Stimulated activated naive B cell treated with anti-CD40 and anti-IgM and Interleukin-4, amounts not matched to agents 10 μg/mL and 1 μg/mL and 100 μg/mL, for 72 hours (primary cell): Measurements from ENCODE around the gene TSPAN12.
"Not testable (repeated sequence)": the region's sequence is repeated elsewhere in the genome, so short reads cannot be mapped to it uniquely, and the experiment has no call there.

Source experiments
- ATAC-seq, 2 donors: fragments of 150-1000 bp; cut with Tn5 transposase; replicated peaks; 2 replicates each; pipeline ENCODE4 v1.10.0; 2021; ENCODE audit warnings: moderate library complexity in 1 of 2
- DNase-seq: peaks from one replicate; pipeline ENCODE4 v3.0.0; 2021
- H3K27ac Mint-ChIP-seq: one replicate; pipeline ENCODE4 v1.8.0; 2022; ENCODE audit warnings: mild to moderate bottlenecking, mixed read lengths
- H3K27me3 Mint-ChIP-seq, 2 donors: one replicate each; pipeline ENCODE4 v1.8.0; 2022; ENCODE audit warnings: mixed read lengths in 2 of 2
- H3K36me3 Mint-ChIP-seq, 2 donors: one replicate each; pipeline ENCODE4 v1.8.0; 2022; ENCODE audit warnings: mixed read lengths in 2 of 2, mild to moderate bottlenecking in 1 of 2
- H3K4me1 Mint-ChIP-seq, 2 donors: one replicate each; pipeline ENCODE4 v1.8.0; 2022; ENCODE audit warnings: mixed read lengths in 2 of 2, mild to moderate bottlenecking in 1 of 2
- H3K4me3 Mint-ChIP-seq, 2 donors: one replicate each; pipeline ENCODE4 v1.8.0; 2022; ENCODE audit warnings: mild to moderate bottlenecking in 2 of 2, mixed read lengths in 2 of 2, moderate library complexity in 1 of 2
- H3K9me3 Mint-ChIP-seq, 2 donors: one replicate each; pipeline ENCODE4 v1.8.0; 2022; ENCODE audit warnings: mixed read lengths in 2 of 2, mild to moderate bottlenecking in 1 of 2

TSPAN12 gene

DNA sequence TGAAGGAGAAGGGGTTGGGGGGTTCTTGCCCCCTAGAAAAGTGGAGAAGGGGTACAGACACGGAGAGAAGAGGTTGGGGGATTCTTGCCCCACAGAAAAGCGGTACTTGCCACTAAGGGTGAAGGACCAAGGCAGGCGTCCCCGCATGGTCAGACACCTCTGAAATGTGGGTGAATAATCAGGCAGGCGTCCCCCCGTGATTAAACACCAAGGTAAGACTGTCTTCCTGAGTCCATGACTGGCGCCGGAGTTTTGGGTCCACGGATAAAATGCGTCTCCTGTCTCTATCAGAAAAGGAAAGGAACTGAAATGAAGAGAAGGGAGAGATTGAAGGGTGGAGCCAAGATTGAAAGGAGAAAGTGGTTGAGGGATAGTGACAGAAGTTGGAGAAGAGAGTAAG, 76.0 kb downstream of the TSPAN12 start:
- H3K4me1 Mint-ChIP-seq, DNase-seq, H3K27me3 Mint-ChIP-seq, H3K9me3 Mint-ChIP-seq, ATAC-seq, H3K4me3 Mint-ChIP-seq, H3K36me3 Mint-ChIP-seq, H3K27ac Mint-ChIP-seq: not testable (repeated sequence)

DNA sequence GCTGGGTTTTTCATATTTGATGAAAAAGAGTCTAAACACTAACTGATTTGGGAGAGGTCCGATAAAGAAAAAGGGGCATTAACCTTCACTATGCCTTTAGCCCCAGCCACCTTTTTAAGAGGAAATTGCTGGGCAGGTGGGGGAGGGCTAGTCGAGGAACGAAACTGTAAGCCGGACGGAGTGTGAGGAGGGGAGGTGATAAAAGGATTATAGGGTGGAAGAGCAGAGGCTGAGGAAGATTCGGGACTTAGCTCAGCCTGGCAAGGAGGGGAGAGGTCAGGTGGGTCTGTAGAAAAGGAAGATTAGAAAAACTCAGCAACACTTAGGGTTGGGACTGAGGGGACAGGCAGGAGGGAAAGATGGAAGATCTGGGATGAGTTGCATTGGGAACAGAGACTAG, 77.0 kb downstream of the TSPAN12 start:
- ATAC-seq, result no peak
- no peaks in the 10 kb centered on the region for H3K9me3 Mint-ChIP-seq

DNA sequence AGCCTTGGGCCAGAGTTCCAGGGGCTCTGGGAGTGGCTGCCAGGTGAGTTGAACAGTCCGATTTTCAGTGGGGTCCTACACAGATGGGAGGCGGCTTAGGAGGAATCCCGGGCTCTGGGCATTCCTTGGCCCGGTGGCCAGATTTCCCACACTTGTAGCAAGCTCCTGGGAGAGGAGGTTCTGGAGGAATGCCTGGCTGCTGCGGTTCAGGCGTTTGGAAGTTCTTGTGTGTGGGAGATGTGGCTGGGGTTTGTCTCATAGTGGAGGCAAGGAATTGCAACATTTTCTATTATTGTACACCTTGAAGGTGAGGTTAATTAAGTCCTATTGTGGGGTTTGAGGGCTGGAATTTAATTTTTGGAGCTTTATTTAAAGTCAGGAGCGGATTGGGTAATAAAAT, 77.5 kb downstream of the TSPAN12 start:
- ATAC-seq, H3K27me3 Mint-ChIP-seq, H3K27ac Mint-ChIP-seq, H3K9me3 Mint-ChIP-seq, H3K4me3 Mint-ChIP-seq, H3K36me3 Mint-ChIP-seq, H3K4me1 Mint-ChIP-seq, DNase-seq: not testable (repeated sequence)

More for the DNA sequence above, 77.0 kb downstream of the TSPAN12 start:
- Mint-ChIP-seq H3K27me3 (peaks cover 0 to 5% of the 10 kb centered on the region in 2 donors), H3K4me3 (no peak overlapping the region), H3K27ac (no peak overlapping the region), H3K4me1 (no peaks in the 10 kb centered on the region), H3K36me3 (no peaks in the 10 kb centered on the region)
- DNase-seq, result no peak

DNA sequence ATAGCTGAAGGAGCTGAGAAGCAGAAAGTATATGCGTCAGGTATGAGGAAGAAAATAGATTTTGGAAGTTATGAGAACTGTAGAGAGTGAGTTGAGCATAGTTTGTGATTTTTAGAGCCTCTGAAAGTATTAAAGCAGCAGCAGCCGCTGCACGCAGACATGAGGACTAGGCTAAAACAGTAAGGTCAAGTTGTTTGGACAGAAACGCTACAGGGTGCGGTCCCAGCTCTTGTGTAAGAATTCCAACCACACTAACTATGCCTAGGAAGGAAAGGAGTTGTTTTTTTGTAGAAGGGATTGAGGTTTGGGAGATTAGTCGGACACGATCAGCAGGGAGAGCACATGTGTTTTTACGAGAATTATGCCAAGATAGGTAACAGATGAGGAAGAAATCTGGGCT, 78.9 kb downstream of the TSPAN12 start:
- DNase-seq, H3K27me3 Mint-ChIP-seq, ATAC-seq, H3K36me3 Mint-ChIP-seq, H3K4me1 Mint-ChIP-seq, H3K9me3 Mint-ChIP-seq, H3K27ac Mint-ChIP-seq, H3K4me3 Mint-ChIP-seq: not testable (repeated sequence)

DNA sequence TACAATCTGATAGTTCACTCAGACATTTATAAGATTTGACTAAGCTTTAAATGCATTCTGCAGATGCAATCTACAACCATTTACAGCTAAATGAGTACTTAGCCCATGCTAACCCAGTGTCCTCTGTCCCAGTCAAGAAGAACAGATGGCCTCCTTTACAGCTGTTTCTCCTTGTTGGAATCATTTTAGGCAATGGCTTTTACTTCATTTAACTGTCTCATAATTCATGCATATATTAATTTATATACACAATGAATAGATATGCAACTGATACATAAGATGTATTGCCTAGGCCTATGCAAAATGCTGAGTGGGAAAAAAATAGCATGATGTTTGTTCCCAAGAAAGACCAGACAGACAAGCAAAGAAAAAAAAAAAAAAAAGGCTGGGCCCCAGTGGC, 82.2 kb downstream of the TSPAN12 start:
- no peaks in the 10 kb centered on the region for H3K9me3 Mint-ChIP-seq
- H3K27ac Mint-ChIP-seq, result no peak overlapping the region
- no peak overlapping the region for H3K4me3 Mint-ChIP-seq
- no peaks in the 10 kb centered on the region for H3K27me3 Mint-ChIP-seq
- H3K36me3 Mint-ChIP-seq, result no peaks in the 10 kb centered on the region
- DNase-seq, result no peak
- ATAC-seq, result no peak
- H3K4me1 Mint-ChIP-seq, result no peaks in the 10 kb centered on the region

DNA sequence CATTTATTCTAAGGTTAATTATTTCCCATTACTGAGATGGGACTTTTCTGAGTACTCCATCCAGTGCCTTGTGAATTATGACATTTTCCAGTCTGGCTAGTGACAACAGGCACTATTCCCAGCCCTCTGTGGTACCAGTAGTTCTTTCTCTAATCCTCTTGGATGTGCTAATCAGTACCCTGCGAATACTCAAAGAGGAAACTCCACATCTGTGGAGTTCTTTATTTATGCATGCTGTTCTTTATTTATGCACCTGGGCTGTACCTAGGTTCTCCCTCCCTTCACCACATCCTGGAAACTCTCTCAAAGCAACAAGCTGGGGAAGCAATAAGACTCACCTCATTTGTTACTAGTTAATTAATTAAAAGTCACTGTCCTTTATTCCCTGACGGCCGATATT, 83.5 kb downstream of the TSPAN12 start:
- ATAC-seq, result no peak
- no peaks in the 10 kb centered on the region for H3K9me3 Mint-ChIP-seq
- no peaks in the 10 kb centered on the region for H3K4me1 Mint-ChIP-seq
- H3K4me3 Mint-ChIP-seq, result no peak overlapping the region
- no peak for DNase-seq
- H3K27me3 Mint-ChIP-seq, result no peaks in the 10 kb centered on the region
- no peaks in the 10 kb centered on the region for H3K36me3 Mint-ChIP-seq
- H3K27ac Mint-ChIP-seq, result no peak overlapping the region

DNA sequence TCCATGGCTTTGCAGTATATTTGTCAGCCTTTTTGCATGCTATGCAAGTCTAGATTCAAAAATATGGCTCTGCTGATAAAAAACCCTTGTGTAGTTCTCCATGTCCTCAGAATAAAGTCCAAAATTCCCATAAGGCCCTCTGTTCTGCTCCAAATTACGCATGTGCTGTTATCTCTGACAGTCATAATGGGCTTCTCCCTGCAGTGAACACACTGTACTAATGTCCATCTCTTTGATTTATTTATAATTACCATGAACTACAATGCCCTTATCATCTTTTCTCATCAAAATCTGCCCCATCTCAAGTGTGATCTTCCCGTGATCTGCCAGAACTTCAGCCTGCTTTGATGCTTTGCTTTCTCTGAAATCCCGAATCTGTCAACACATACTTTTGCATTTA, 87.7 kb downstream of the TSPAN12 start:
- ATAC-seq (no peak), DNase-seq (no peak)
- no peaks in the 10 kb centered on the region for H3K4me1 Mint-ChIP-seq
- peaks cover 0 to 5% of the 10 kb centered on the region in 2 donors for H3K27me3 Mint-ChIP-seq
- no peak overlapping the region for H3K4me3 Mint-ChIP-seq
- H3K27ac Mint-ChIP-seq, result no peak overlapping the region
- H3K36me3 Mint-ChIP-seq, result no peaks in the 10 kb centered on the region
- H3K9me3 Mint-ChIP-seq, result no peaks in the 10 kb centered on the region

DNA sequence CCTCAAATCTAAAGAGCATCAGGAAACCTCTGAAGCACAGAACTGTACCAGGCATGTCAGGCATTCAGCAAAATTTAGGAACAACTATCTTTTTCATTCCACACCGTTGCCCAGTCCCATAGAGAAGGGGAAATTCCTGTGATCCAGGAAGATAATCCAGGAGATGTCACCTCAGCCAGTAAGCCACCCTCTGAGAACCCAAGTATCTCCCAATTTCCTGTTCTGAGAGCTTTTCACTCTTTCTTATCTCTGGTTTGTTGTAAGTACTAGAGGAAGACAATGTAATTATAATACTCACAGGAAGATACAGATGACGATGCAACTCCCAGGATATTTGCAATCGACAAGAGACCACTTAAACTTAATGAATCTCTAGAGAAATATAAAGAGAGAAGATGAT, 97.1 kb downstream of the TSPAN12 start:
- DNase-seq (no peak), ATAC-seq (no peak)
- no peak overlapping the region for H3K27ac Mint-ChIP-seq
- no peaks in the 10 kb centered on the region for H3K4me1 Mint-ChIP-seq
- H3K36me3 Mint-ChIP-seq, result no peaks in the 10 kb centered on the region
- no peak overlapping the region for H3K4me3 Mint-ChIP-seq
- H3K9me3 Mint-ChIP-seq, result no peaks in the 10 kb centered on the region
- peaks cover 9 to 12% of the 10 kb centered on the region in 2 donors for H3K27me3 Mint-ChIP-seq

DNA sequence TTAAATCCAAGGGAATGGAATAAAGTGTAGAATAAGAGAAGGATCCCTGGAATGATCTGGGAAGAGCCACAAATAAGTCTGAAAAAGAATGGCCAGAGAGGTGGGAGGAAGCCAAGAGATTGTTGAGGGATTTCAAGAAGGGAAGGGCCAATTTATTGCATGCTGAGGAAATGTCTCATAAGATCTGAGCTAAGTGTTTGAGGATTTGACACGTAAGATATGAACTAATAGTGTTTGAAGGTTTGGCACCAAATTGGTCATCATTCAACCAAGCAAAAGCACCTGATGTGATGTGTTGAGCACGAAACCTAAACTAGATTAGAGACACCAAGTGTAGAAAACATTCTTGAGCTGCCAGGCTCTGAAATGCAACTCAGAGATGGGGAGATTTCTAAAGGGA, 97.9 kb downstream of the TSPAN12 start:
- Mint-ChIP-seq H3K36me3 (no peaks in the 10 kb centered on the region), H3K9me3 (no peaks in the 10 kb centered on the region), H3K4me3 (no peak overlapping the region), H3K27me3 (peaks cover 4 to 12% of the 10 kb centered on the region in 2 donors), H3K27ac (no peak overlapping the region), H3K4me1 (no peaks in the 10 kb centered on the region)
- ATAC-seq (no peak), DNase-seq (no peak)

DNA sequence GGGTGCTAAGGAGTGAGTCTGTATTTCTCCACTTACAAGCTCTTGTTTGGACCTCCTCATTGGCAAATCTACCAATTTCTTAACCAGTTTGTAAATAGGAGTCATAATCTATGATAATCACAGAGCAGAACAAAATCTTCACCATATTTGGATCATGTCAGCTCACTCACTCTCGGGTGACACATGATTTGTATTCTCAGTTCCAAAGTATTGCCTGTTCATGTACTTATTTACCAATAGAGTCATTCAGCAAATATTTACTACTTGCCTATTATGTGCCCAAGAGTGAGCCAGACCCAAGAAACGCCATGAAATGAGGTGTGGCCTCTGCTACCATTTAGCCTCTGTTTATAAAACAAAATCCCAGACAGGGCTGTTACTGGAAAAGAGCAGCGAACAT, 114.8 kb downstream of the TSPAN12 start:
- no peak for ATAC-seq
- Mint-ChIP-seq H3K27me3 (peaks cover 0 to 8% of the 10 kb centered on the region in 2 donors), H3K4me1 (no peaks in the 10 kb centered on the region), H3K36me3 (no peaks in the 10 kb centered on the region), H3K4me3 (no peak overlapping the region), H3K27ac (no peak overlapping the region), H3K9me3 (no peaks in the 10 kb centered on the region)
- DNase-seq, result no peak

DNA sequence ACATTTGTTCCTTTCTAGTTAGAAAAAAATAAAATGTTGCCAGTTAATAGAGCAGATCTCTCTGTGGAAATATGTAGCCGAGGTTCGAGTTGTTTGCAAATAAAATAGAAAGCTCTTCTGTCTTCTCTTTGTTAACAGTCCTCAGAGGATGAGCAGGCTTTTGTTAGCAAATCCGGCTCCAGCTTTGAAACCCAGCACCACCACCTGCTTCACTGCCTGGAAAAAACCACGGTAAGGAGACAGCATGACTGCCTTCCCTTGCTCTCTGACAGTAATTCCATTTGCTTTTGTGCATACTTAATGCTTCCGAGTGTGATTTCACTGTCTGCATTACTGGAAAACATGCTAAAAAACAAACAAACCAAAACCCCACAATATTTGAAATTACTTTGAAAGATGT, 115.6 kb downstream of the TSPAN12 start:
- no peaks in the 10 kb centered on the region for H3K9me3 Mint-ChIP-seq
- no peak for ATAC-seq
- H3K36me3 Mint-ChIP-seq, result no peaks in the 10 kb centered on the region
- H3K27ac Mint-ChIP-seq, result no peak overlapping the region
- H3K4me3 Mint-ChIP-seq, result no peak overlapping the region
- no peak for DNase-seq
- no peaks in the 10 kb centered on the region for H3K4me1 Mint-ChIP-seq
- H3K27me3 Mint-ChIP-seq, result peaks cover 2 to 10% of the 10 kb centered on the region in 2 donors

DNA sequence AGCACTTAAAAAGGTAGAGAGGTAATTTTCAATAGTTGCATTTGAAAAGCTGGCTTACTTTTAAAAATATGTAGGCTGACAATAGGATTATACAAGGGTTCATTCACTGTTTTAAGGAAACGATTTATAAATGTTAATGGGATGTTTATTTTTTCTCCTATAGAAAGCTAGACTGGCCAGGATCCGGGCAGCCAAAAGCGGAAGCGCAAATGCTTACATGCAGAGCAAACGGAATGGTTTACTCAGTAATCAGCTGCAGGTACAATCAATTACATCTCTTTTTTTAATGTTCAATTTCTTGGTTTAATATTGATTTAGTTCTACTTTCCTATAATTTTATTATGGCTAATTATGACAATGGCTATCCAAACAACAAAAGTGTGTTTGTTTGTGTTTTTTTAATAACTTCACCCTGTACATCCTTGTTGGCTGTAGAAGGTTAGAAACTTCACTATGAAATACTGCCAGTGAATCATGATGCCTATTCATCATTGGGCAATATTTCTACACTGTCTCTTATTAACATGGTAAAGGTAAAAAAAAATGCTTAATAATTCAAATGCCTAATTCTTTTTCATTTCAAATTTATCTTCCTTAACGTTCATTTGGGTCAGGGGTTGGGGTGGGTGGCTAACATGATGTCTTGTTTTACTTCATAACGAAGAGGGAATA, 116.4 kb downstream of the TSPAN12 start:
- no peak for DNase-seq
- no peaks in the 10 kb centered on the region for H3K9me3 Mint-ChIP-seq
- peaks cover 5 to 12% of the 10 kb centered on the region in 2 donors for H3K27me3 Mint-ChIP-seq
- H3K27ac Mint-ChIP-seq, result no peak overlapping the region
- no peak for ATAC-seq
- H3K4me3 Mint-ChIP-seq, result no peak overlapping the region
- H3K4me1 Mint-ChIP-seq, result no peaks in the 10 kb centered on the region
- H3K36me3 Mint-ChIP-seq, result no peaks in the 10 kb centered on the region

DNA sequence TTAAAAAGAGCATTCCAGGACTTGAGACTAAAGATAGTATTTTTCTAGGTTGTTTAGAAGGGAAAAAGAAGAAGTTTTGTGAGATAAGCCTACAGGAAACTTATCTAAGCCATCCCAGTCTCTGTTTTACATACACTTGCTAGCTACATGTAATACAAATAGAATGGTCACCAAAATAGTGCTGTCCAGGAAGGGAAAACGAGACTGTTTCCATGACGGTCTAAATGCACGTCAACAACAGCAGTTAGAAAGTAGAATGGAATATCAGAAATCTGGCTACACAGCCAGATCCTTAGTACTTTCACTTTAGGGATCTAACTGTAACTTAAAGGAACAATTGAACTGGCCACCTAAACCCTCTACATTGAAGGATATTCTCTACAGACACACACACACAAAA, 117.6 kb downstream of the TSPAN12 start:
- no peak overlapping the region for H3K27ac Mint-ChIP-seq
- no peaks in the 10 kb centered on the region for H3K4me1 Mint-ChIP-seq
- ATAC-seq (no peak), DNase-seq (no peak)
- H3K27me3 Mint-ChIP-seq, result peaks cover 5 to 12% of the 10 kb centered on the region in 2 donors
- no peaks in the 10 kb centered on the region for H3K9me3 Mint-ChIP-seq
- no peaks in the 10 kb centered on the region for H3K36me3 Mint-ChIP-seq
- no peak overlapping the region for H3K4me3 Mint-ChIP-seq

DNA sequence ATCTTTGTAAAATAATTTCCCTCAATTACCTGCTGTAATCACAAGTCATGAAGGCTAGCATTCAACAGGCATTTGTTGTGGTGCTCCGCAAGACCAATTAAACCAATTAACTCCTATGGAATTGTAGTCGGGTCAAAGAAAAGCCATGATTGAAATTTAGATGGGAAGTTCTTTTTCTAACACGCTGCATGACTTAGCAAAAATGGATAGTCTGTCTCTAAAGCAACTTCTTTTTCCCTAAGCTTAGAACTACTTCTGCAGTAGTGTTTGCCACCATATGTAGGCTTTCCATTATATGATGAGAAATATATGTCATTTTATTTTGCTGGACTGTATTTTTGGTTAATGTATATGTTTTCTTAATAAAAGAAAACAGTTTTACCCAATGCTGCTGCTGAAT, 119.1 kb downstream of the TSPAN12 start:
- Mint-ChIP-seq H3K36me3 (no peaks in the 10 kb centered on the region), H3K4me1 (no peaks in the 10 kb centered on the region), H3K4me3 (no peak overlapping the region), H3K9me3 (no peaks in the 10 kb centered on the region), H3K27ac (no peak overlapping the region), H3K27me3 (peaks cover 5 to 12% of the 10 kb centered on the region in 2 donors)
- DNase-seq, result no peak
- ATAC-seq, result no peak
